Uterine smooth muscle cell (primary cell): ENCODE results near the gene CSRP1. TPM values are rescaled to one million over a fixed set of nuclear protein-coding genes. Genes with fewer than 3 reads are reported as not detected.

Experiments used
- total RNA-seq: library from RNA; depleted of rRNA; stranded (reverse); fragments of >200 nt; gene quantifications from 2 replicates; pipeline ENCODE4 v1.2.3, GENCODE V29; 2014

The CSRP1 gene
- total RNA-seq = 648 and 679 TPM in 2 replicates

DNA sequence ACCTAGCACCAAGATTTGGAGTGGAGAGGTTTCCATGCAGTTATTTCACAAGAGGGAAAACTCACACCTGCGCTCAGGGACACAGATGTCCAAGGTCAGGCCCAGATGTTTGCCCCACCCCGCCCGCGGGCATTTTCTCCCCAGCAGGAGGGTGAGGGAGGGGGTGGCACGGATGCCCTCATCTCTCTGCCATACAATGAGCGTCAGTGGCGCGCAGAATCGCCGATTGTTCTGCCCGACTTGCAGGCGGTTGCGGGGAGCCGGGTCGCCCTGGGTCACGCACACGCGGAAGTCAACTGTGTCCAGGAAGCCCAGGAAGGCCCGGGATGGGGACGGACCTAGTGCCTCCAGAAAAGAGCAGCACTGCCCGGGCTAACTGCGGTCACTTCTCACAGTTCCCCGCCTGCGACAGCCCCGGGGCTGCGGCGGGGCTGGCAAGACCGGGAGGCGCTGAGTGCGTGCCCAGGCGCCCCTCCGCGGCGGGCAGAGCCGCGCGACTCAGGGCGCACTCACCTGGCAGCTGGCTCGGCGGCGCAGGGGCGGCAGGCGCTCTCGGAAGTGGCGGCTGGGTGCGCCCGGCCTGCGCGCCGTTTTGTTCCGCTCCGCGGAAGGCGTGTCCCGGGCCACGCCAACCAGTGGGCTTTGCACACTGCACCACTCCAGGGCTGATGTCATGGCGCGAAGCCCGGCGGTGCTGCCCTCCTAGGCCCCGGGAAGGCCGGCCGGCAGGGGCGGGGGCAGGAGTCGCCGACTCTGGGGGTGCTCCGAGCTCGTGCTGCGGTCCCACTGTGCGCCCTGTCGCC lies at the start of gene CSRP1:
CSRP1 (minus strand) TSS at position 567 of the 803 bp plus-strand sequence. CDS start 10,820 bp downstream, outside the sequence.

DNA sequence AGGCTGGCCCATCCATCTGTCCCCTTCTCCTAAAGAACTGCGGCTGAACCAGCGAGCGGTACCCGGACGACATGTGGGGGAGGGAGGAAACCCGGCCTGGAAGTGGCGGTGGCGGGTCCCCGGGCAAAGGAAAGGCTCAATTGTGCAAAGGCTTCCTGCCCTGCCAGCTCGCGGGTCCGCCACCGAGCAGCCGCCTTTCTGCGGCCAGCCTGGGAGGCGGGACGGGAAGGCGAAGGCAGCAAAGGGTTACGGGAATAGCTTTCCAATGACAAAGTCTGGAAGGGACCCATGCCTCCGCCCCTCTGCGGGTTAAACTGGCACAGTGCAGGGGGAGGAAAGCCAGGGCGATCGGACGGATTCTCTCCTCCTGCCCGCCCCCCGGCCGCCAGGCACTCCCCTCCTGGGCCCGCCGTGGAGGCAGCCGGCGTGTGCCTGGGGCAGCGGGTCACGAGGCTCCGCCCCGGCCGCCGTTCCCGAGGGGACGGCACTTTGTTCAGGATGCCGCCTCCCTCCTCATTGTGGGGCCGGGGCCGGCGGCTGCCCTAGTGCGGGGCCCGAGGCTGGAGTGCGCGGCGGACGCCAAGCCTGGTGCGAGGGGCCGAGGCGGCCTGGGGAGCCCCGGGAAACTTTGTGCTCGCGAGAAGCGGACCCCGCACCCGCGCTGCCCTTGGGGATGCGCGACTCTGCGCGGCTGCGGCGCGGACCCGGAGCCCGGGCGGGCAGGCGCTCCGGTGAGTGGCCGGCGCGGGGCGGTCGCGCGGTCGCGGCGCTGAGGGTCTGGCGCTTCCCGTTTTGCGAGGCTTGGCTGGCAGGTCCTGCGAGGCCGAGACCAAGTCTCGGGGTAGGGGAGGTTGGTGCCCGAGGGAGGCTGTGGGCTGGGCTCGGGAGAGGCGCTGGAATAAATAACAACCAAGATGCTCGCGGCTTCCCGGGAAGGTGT lies 32.0 kb upstream of the CSRP1 start, which contains the start of gene NAV1:
NAV1 (plus strand) TSS at position 516 of the 940 bp plus-strand sequence. CDS start 83,758 bp downstream, outside the sequence.

DNA sequence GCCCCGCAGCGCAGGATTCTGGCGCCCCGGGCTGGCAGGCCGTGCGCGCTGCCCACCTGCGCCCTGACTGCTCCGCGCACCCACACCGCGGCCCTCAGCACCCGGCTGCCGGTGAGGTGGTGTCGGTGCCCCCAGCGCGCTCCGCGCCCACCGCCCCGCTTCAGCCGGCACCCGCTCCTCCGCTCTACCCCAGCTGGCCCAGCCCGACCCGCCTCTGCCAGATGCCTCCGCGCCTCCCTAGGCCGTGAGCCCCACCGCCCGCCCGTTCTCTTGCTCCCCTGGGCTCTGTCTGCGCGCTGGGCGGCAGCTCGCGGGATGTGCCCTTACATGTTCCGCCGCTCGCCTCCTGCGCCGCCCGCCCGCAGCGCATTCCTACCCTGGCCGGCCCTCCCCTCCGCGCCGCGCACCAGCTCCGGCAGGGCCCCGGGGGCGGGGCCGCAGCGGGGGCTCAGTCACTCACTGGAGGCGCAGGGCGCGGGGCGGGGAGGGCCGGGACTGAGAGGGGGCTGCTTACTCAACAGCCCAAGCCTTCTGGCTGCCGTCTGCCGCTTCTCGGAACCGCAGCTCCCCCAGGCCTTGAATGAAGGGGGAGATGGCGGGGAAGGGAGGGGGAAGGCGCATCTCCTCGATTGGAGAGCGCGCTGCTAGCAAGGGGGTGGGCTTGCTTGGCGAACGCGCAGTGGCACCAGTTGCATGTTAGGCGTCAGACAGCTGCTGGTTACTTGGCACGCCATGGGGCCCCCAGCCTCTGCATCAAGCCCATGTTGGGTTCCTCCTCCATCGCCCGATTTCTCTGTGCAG lies 37.9 kb downstream of the CSRP1 start, which contains the start of gene PHLDA3:
PHLDA3 (minus strand) TSS at position 345 of the 801 bp plus-strand sequence. CDS start 402 bp downstream, outside the sequence.

Other genes with a start within 250 kb of the CSRP1 start
- gene PKP1, start 223.6 kb downstream of the CSRP1 start, total RNA-seq = 0.55 and 0.75 TPM in 2 replicates
- 0.11 TPM in 1 of 2 replicates, not detected in the other for gene TNNT2, start 129.4 kb downstream of the CSRP1 start, total RNA-seq
- gene LAD1, start 107.8 kb downstream of the CSRP1 start, total RNA-seq = not detected in 2 replicates
- under 0.01 TPM in 1 of 2 replicates, not detected in the other for gene TNNI1, start 85.4 kb downstream of the CSRP1 start, total RNA-seq
- gene PHLDA3, start 37.9 kb downstream of the CSRP1 start, total RNA-seq = 98.3 and 149 TPM in 2 replicates
- gene NAV1, start 32.0 kb upstream of the CSRP1 start, total RNA-seq = 10.7 and 13.3 TPM in 2 replicates